HG03558 (cell line): ENCODE measurements around the gene C1QC.

Source experiments
- ATAC-seq: cut with Tn5 transposase; IDR thresholded peaks from one replicate; pipeline ENCODE4 v1.9.1; 2021; ENCODE audit warnings: moderate number of reproducible peaks; ENCODE audit not compliant: unreplicated experiment; ENCODE audit errors: extremely low read depth

C1QC gene

GRCh38 chr1:22643381-22643780, at the start of gene C1QC:
TSS of gene C1QC (plus strand) at chr1:22643633. CDS start at chr1:22644024, 391 bp downstream.
- no peak for ATAC-seq

DNA sequence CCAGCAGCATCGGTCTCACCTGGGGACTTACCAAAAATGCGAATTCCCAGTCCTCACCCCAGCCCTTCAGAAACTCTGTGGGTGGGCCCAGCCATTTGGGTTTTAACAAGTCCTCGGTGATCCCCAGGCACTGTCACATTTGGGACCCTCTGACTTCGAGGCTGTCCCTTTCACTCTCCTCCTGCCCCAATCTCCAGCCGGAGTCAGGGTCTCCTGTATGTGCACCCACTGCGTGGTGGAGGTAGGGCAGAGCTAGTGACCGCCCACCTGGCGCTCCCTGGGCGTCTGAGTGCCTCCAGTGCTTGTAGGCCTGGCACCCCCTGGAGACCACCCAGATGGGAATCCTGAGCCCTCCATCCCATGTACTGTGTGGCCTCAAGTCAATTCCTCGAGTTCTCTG, 49.0 kb upstream of the C1QC start:
- no peak for ATAC-seq

- ATAC-seq, result no peak
Observed at GRCh38 chr1:22595108-22595507, 48.3 kb upstream of the C1QC start.

- no peak for ATAC-seq
Observed at GRCh38 chr1:22597301-22597965, 46.0 kb upstream of the C1QC start.

DNA sequence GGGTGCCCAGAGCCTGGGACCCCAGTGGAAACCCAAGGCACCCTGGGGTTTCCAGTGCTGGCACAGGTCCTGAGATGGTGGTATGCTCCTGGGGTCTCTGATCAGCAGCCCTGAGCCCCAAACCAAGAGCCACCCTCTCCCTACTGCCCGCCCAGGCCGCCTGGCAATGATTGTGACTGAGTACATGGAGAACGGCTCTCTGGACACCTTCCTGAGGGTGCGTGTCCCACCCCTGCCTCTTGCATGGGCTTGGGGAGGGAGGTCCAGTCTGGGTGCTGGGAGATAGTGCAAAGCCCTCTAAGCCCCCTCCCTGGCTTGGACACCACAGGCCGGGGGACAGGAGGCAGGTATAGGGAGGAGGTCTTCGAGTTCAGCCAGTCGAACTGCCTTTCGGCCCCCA, 45.4 kb upstream of the C1QC start:
- ATAC-seq, result no peak

GRCh38 chr1:22598736-22599135, 44.7 kb upstream of the C1QC start:
- no peak for ATAC-seq

- no peak for ATAC-seq
Observed at GRCh38 chr1:22600071-22600816, 43.2 kb upstream of the C1QC start.

DNA sequence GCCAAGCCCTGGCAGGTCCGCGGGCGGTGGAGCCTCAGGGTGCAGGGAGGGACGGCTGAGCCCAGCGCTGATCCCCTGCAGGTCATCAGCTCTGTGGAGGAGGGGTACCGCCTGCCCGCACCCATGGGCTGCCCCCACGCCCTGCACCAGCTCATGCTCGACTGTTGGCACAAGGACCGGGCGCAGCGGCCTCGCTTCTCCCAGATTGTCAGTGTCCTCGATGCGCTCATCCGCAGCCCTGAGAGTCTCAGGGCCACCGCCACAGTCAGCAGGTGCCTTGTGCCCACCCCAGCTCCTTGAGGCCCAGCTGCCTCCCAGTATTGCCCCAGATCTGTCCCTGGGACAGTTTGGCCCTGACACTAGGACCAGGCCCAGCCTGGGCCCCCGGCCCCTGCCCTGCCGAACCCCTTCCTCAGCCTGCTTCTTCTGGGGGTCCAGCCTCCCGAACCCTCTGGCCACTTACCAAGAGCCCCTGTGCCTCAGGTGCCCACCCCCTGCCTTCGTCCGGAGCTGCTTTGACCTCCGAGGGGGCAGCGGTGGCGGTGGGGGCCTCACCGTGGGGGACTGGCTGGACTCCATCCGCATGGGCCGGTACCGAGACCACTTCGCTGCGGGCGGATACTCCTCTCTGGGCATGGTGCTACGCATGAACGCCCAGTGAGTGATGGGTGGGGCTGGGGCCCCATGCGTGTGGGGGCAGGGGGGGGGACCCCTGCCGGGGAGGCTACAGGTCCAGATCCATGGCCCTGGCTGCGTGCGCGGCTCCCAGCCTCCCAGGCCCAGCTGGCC, 42.4 kb upstream of the C1QC start:
- no peak for ATAC-seq

GRCh38 chr1:22601610-22602009, 41.8 kb upstream of the C1QC start:
- no peak for ATAC-seq

GRCh38 chr1:22602060-22602740, 41.2 kb upstream of the C1QC start:
- ATAC-seq, result no peak

DNA sequence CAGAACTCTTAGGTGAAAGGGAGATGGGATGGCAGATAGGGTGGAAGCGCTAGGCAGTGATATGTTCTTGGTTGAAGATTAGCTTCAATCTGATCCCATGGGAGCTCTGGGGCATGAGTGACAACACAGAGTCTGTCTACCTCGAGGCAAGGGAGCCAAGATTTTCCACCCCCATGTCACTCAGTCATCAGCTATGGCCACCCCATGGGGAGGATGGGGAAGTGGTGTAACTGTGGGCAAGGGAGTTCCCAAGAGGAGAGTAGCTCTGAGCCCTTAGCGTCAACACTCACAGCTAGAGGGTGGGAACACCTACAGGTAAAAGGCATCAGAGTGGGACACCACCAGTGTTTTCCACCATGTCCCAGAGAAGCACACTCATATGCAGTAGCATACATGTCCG, 37.3 kb upstream of the C1QC start:
- ATAC-seq, result no peak

DNA sequence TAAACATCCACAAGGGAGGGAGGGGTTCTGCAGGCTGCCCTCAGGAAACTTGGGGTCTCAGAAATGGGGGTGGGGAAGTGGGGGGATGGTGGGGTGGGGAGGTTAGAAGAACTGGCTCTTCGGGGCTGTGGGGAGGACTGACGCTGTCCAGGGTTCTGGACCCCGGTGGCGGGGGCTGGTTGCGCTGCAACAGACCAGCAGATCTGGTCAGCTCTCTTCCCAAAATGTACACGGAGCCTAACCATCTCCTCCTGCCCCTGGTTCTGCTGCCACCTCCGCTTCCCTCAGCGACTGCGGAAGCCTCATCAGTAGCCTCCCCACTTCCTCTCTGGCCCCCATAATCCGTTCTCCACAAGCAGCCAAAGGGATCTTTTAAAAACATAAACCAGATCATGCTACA, 36.3 kb upstream of the C1QC start:
- no peak for ATAC-seq

DNA sequence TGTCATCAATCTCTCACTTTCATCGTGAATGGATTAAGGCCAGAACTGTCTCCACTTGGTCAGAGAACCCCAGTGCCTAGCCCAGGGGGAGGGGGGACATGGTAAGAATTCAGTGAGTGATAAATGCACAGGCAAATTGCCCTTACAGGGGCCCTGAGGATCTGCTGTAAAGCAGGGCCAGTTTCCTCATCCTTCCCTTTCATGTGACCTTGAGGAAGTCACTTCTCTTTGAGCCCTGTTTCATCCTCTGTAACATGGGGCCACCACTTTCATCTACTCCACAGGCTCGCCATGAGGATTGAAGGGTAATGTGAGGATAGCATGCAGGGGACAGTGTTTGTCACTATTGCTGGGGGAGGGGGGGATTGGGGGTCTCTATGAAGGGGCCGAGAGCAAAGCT, 35.1 kb upstream of the C1QC start:
- ATAC-seq, result no peak

- ATAC-seq, result no peak
Observed at GRCh38 chr1:22609291-22609690, 34.1 kb upstream of the C1QC start.

- ATAC-seq, result no peak
Observed at GRCh38 chr1:22611530-22611947, 31.9 kb upstream of the C1QC start.

- no peak for ATAC-seq
Observed at GRCh38 chr1:22612671-22613571, 30.5 kb upstream of the C1QC start.

GRCh38 chr1:22613572-22613918, 29.9 kb upstream of the C1QC start:
- ATAC-seq, result no peak

GRCh38 chr1:22613951-22614350, 29.5 kb upstream of the C1QC start:
- ATAC-seq, result no peak

DNA sequence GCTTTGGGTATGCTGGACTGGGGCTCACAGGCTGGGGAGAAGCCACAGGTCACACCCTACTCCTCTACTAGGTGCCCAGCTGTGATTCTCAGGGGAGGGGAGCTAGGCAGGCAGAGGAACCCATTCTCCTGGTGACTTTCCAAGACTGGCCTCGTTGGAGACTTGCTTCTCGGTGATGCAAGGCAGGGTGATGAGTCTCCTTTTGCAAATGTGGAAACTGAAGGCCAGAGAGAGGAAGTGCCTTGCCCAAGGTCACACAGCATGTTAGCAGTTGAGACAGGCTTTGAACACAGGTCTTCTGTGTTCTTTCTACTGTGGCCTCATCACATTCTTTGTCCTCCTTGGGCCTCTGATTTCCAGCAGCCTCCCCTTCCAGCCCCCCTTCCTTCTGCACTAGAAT, 27.5 kb upstream of the C1QC start:
- ATAC-seq, result no peak

- ATAC-seq, result no peak
Observed at GRCh38 chr1:22616571-22616970, 26.9 kb upstream of the C1QC start.
